ENCODE results near the gene SLC22A8. TPM values are rescaled to one million over a fixed set of nuclear protein-coding genes. Genes with fewer than 3 reads are reported as not detected.
"Not testable (repeated sequence)": the region's sequence is repeated elsewhere in the genome, so short reads cannot be mapped to it uniquely, and the experiment has no call there.

The SLC22A8 gene
- total RNA-seq, 1 donor from 2014 or later, result not detected

DNA sequence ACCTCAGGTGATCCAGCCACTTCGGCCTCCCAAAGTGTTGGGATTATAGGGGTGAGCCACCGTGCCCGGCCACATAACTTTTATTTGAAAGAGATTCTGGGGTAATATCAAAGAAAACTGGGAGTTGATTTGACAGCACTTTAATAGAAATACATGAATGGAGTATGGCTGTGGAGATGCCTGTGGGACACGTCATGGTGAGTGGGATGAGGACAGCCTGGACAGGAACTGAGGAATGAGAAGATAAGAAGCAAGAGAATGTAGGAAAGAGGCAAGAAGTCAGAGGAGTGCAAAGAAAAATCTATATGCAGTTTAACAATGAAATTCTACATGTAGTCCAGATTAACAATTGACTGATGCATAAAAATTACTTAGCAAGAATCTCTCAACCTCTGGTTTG, 61.8 kb downstream of the SLC22A8 start:
- ATAC-seq, result no peak
- intact Hi-C loops (cut with micrococcal nuclease), result no loop called here
- no peak for DNase-seq

GRCh38 chr11:62948765-62949320, 66.8 kb downstream of the SLC22A8 start:
- ATAC-seq (no peak), DNase-seq (no peak)
- intact Hi-C loops (cut with micrococcal nuclease), result no loop called here

DNA sequence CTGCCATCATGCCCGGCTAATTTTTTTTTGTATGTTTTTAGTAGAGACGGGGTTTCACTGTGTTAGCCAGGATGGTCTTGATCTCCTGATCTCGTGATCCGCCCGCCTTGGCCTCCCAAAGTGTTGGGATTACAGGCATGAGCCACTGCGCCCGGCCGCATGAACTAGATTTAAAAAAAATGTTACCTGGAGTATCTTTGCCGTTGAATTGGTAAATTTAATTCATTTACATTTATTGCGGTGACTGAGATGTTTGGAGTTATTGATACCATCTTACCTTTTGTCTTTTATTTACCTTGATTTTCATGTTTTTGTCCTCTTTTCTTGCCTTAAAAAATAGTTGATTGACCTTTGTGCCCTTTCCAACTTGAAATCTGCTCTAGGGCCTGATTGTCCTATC, 70.1 kb downstream of the SLC22A8 start:
- DNase-seq; intact Hi-C loops (cut with micrococcal nuclease): not testable (repeated sequence)

More for the DNA sequence above, 70.1 kb downstream of the SLC22A8 start:
- not testable (repeated sequence) for ATAC-seq

Other genes starting within 250 kb of the SLC22A8 start
- 8.8 TPM for gene TAF6L, start 244.4 kb downstream of the SLC22A8 start, total RNA-seq
- 16.9 TPM for gene TMEM179B, start 228.4 kb downstream of the SLC22A8 start, total RNA-seq
- gene TMEM223, start 223.8 kb downstream of the SLC22A8 start, total RNA-seq, result 21.7 TPM
- gene NXF1, start 210.4 kb downstream of the SLC22A8 start, total RNA-seq, result 49.6 TPM
- 19.5 TPM for gene STX5, start 183.8 kb downstream of the SLC22A8 start, total RNA-seq
- not detected for gene TEX54, start 183.0 kb downstream of the SLC22A8 start, total RNA-seq
- 25.8 TPM for gene WDR74, start 176.3 kb downstream of the SLC22A8 start, total RNA-seq
- 36.4 TPM for gene SLC3A2, start 134.9 kb downstream of the SLC22A8 start, total RNA-seq
- 0.07 TPM for gene CHRM1, start 94.5 kb downstream of the SLC22A8 start, total RNA-seq
- not detected for gene SLC22A6, start 30.9 kb downstream of the SLC22A8 start, total RNA-seq
- gene SLC22A24, start 128.4 kb upstream of the SLC22A8 start, total RNA-seq, result not detected
- not detected for gene SLC22A25, start 227.8 kb upstream of the SLC22A8 start, total RNA-seq

Measured in left ventricle myocardium superior (tissue), 1 donor.